IPS-NIHi11 (cell line): ENCODE measurements around the gene SLC39A12.
"Not testable (repeated sequence)": the region's sequence is repeated elsewhere in the genome, so short reads cannot be mapped to it uniquely, and the experiment has no call there.

ENCODE experiments used
- DNase-seq: peaks from one replicate; pipeline ENCODE4 v3.0.0; 2012; ENCODE audit warnings: mixed read lengths, low spot score

Gene SLC39A12

DNA sequence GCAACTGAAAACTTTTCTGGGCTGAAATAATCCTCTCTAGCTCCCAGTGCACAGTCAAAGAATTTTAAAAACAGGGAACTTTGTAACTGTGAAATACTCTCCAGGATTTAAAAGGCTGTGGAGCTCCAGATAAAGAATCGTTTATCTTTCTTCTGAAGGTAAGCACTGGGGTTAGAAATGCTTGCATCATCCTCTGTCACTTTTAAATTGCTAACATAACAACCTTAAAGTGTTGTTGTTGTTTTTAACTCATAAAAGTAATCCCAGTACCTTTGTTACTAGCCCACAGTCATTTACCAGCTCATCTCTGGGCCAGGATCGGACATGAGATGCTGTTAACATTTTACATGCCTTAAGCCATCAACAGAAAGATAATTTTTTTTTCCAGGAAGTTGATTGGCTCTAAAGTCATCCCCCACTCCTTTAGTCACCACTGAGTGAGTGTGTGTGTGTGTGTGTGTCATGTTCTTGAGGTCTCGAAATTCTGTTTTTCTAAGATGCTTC, at the start of gene SLC39A12:
Gene SLC39A12 (plus strand): TSS at position 51 of the 504 bp plus-strand sequence. CDS start 1,359 bp downstream, outside the sequence.
- no peak for DNase-seq

DNA sequence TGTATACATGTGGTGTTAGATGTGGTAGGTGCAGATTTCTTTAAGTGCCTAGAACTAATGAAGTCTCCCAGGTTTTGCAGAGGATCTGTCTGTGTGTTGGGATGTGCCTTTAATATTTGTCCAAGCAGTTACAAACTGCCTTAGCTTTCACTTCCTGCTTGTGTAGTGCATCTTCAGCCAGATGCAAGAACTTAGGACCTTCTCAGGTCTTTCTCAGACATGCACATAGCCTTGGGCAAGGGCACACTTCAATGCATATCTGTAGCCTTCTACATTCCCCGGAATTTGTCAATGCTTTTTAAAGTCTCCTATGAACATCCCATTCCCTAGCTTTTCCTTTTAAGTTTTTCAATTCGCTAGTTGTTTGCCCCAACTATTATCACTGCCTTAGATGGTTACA, 47.2 kb upstream of the SLC39A12 start:
- DNase-seq = no peak

GRCh38 chr10:17905491-17905890, 46.2 kb upstream of the SLC39A12 start:
- DNase-seq = no peak

DNA sequence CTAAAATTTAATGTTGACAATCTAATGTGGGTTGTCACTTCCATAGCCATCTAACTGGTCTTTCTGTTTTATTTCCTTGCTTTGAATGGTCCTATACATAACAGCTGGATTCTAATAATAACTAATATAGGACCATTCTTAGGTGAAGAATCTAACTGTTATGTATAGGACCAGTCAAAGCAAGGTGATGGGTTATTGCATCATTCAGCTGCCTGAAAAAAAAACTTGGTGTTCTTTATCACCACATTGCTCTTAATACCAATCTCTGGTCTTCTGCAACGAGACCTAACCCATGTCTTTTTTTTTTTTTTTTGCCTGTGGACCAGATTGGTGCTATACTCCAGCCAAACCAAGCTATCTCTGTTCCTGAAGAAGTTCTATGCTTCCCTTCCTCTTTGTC, 45.7 kb upstream of the SLC39A12 start:
- no peak for DNase-seq

DNA sequence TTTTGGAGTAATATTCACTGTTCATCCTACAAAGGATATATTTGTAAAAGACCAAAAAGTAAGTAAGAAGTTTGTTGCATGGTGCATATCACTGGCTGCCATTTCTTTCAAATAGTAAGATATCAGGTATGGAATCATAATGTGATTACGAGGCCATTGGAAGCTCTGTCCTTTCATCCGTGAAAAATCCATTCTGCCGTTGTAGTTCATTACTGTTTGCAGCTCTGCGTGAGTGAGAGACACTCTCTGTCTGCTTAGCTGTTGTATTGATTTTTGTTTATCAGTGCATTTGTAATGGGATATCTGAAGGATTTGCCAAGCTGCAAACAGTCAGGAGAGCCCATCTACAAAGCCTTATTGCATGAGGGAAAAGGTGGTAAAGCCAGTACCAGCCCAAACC, 44.1 kb upstream of the SLC39A12 start:
- no peak for DNase-seq

GRCh38 chr10:17910125-17910789, 41.5 kb upstream of the SLC39A12 start:
- peak; percentile 59 for DNase-seq

DNA sequence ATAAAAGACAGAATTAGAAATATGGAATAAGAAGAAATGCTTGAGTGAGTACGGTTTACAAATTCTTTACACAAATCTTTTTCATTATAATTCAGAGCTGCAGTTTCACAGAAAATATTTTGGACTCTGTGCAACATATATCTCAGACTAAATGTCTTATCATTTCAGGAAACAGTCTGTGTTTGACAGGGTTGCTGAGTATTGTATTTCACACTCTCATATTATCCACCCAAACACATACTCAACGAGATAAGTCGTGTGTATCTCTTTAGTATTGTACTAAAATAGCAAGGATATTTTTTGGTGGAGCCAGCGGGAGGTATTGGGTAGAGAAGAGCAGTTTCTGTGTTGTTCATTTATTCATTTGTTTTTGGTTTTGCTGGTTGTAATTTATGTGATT, 39.0 kb upstream of the SLC39A12 start:
- no peak for DNase-seq

GRCh38 chr10:17913604-17914003, 38.1 kb upstream of the SLC39A12 start:
- no peak for DNase-seq

GRCh38 chr10:17914169-17915045, 37.3 kb upstream of the SLC39A12 start:
- no peak for DNase-seq

GRCh38 chr10:17915181-17915580, 36.5 kb upstream of the SLC39A12 start:
- no peak for DNase-seq

DNA sequence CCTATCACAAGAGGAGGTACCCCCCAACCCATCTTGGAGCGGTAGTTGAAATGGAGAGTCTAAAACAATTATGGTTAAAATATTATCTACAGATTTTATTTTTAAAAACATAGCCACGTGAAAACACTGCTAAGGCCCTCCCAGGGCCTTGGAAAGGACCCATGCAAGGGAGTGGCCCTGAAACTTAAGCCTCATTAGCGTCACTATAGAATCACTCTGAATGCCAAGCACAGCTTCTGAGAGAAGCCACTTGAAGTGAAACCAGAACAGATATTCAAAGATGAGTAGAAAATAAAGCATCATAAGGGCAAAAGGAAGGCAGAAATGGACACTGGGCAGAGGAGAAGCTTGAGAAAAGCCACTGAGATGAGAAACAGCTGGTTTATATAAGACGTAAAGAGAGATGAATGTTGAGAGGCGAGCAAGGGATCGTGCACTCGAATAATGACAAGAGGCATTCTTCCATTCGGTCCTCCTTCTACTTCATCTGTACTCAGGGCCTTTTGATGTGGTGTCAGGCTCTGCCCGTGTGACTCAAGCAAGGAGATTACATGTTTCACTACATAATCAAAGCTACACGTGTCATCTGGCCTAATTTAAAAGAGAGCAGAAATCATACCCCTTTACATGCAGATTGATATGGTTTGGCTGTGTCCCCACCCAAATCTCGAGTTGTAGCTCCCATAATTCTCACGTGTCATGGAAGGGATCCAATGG, 33.4 kb upstream of the SLC39A12 start:
- DNase-seq = no peak

DNA sequence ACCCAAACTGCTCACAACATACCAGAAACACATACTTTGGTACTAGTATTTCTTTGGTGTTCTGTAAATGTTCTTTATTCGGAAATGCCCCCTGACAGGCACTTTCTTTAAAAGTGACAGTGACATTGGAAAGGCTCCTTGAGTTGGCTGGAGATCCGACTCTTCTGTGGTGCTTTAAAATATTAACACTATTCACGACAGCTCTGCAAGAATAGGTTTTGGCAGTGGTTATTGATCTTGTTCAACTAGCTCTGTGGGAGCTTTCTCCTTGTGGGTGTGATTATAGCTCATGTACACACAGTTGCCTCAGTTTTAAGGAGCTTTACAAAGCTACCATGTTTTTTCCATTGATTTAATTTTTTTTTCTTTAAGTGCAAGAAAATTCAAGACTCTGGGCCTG, 30.3 kb upstream of the SLC39A12 start:
- DNase-seq = no peak

DNA sequence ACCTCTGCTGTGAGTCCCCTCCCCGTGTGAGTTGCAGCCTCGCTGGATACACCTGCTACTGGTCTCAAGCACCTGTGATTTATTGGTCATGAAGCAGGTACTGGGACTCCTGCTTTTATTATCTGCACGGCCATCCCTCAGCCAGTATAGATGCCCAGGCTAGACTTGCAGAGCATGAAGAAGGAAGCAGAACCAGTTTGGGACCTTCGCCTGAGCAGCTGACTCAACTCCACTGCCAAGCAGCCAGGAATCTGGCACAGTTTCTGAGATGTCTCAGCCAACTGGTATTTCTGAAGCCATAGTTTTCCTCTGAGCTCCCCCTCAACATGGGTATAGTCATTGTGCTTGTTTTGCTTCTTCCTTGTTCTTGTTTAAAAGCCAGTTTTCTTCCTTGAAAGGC, 28.0 kb upstream of the SLC39A12 start:
- no peak for DNase-seq

GRCh38 chr10:17943033-17943745, 8.5 kb upstream of the SLC39A12 start:
- no peak for DNase-seq

DNA sequence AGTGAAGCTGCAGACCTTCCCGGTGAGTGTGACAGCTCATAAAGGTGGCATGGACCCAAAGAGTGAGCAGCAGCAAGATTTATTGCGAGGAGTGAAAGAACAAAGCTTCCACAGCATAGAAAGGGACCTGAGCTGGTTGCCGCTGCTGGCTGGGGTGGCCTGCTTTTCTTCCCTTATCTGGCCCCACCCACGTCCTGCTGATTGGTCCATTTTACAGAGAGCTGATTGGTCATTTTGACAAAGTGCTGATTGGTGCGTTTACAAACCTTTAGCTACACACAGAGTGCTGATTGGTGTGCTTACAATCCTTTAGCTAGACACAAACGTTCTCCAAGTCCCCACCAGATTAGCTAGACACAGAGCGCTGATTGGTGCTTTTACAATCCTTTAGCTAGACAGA, 1.4 kb upstream of the SLC39A12 start:
- DNase-seq = not testable (repeated sequence)

- DNase-seq = no peak
Measured at GRCh38 chr10:17950726-17951125, 992 bp upstream of the SLC39A12 start.

- not testable (repeated sequence) for DNase-seq
Measured at GRCh38 chr10:17954372-17954771, 2.7 kb downstream of the SLC39A12 start.

DNA sequence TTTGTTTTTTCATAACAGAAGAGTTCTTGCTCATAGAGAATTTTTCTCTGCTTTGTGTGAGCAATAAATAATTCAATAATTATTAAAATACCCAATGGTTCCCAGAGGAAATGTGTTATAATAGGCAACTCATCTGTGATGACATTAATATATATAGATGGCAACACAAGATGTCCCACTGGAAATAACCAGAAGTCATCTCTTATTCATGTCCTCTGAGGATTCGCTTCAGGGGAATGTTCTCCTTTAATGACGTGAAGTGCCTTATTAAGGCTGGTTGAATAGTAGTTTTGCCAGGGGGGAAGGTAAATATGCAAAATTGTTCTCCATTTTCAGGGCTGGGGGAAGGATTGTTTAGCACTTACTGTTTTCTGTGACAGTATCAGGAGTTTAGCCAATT, 3.1 kb downstream of the SLC39A12 start:
- no peak for DNase-seq

DNA sequence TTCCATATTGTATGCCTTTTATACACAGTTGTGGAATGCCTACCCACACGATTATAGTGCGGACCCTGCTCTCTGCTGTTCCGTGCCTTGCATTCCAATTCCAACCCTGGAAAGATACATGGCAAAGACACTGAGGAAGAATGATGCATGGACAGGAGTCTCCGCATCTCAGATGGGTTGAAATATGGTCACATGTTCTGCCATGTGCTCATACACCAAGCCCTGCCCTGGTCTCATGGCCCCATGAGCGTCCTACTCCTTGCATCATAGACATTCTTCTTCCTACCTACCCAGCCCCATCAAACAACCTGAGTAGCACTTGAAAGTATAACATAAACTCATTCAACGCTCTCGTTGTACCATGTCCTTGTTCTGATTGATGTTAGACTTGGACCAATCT, 6.3 kb downstream of the SLC39A12 start:
- DNase-seq = no peak

DNA sequence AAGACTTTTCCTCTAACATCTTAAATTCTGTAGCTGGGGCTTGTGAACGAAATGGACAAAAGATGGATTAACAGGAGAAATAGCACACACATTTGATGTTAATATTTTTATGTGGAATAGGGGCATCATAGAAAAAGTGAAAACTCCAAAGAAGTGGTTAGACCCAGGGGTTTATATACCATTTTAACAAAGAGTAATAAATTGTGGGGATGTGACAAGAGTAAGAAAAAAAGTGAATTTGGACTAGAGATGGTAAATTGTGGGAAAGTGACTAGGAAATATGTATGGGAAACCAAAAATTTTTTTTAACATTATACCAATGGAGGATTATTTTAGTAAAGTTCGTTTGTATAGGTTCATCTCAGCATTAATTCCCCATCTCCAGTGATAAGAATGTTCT, 8.2 kb downstream of the SLC39A12 start:
- DNase-seq = no peak

DNA sequence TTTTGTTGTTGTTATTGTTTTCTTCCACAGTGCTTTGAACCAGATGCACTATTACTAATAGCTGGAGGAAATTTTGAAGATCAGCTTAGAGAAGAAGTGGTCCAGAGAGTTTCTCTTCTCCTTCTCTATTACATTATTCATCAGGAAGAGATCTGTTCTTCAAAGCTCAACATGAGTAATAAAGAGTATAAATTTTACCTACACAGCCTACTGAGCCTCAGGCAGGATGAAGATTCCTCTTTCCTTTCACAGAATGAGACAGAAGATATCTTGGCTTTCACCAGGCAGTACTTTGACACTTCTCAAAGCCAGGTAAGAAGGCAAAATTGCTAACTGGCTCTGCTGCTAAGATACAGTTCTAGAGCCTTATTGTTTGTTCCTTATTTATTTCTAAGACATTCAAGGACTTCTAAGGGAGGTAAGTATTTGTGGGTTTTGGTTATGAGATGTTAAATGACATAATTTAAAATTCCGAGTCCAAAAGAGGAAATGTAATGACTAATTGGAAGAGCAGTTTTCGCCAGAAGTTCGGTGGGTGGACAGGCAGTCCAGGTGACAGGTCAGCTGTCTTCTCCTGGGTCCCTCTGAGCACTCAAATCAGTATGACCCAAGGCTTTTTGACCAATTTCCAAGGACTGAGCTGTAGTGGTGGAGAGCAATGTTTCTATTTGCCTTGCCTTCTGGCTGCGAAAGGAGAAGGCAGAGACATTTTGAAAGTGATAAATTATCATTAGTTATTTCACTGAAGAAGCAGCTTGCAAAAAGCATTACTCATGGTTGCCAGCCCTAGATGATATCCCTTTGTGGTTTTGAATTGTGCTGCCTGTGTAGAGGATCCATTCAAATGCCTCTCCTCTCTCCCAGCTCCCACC, 10.1 kb downstream of the SLC39A12 start:
- no peak for DNase-seq
